ENCODE data around the gene STOM. TPM values are rescaled to one million over a fixed set of nuclear protein-coding genes. Genes with fewer than 3 reads are reported as not detected.

STOM gene
- total RNA-seq, 2 donors from 2014 or later = 59.9 to 70.5 TPM

- WGBS, 2 donors = 62 to 100% methylated on average over 3 to 5 of the region's 5 CpGs
These were observed 74.3 kb downstream of the STOM start for GRCh38 chr9:121295662-121296191.

DNA sequence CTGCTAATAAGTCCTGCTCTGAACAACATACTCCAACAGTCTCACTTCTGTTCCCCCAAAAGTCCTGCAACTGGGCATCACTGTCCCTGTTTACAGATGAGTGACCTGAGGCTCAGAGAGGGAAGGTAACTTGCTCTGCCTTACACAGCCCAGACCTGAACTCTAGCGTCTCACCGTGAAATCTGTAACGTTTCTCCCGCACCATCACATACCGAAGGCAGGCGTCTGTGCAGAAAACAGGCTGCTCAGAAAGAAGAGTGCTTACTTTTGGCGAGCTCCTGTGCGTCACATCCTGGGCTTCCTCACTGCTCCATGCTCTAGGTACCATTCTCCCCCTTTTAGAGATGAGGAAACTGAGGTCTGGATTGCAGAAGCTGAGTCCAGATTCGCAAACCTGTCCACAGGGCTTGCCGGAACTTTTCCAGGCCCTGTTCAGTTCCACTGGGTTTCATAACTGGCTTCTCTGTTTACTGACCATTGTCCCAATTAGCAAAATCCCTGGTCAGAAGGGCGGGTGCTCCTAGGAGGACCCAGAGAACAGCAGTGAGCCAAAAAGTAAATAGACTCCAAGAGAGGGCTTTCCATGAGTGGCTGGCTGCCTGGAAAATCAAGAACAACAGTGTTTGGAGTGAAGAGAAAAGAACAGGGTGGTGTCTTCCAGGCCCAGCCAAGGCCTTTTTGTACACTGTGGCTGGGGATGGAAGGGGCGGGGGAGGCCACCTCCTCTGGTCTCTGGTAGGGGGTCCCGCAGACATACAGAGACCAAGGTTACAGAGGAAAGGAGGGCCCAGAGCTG is 75.0 kb downstream of the STOM start:
- Histone ChIP-seq H3K27ac (peak overlapping the region in 1 of 4 donors; percentile 55), H3K4me3 (no peak overlapping the region), H3K27me3 (no peaks in the 10 kb centered on the region), H3K9me3 (no peaks in the 10 kb centered on the region), H3K4me1 (peaks cover 10% of the 10 kb centered on the region), H3K36me3 (replicated peaks in 1 of 2; ENCODE audit: insufficient read depth in 1 of 2, low read depth in 2 of 2) (no peaks in the 10 kb centered on the region)
- TF ChIP-seq POLR2A (IDR thresholded peaks at IDR 0.05) = no peak
- TF ChIP-seq, protein P1, sequence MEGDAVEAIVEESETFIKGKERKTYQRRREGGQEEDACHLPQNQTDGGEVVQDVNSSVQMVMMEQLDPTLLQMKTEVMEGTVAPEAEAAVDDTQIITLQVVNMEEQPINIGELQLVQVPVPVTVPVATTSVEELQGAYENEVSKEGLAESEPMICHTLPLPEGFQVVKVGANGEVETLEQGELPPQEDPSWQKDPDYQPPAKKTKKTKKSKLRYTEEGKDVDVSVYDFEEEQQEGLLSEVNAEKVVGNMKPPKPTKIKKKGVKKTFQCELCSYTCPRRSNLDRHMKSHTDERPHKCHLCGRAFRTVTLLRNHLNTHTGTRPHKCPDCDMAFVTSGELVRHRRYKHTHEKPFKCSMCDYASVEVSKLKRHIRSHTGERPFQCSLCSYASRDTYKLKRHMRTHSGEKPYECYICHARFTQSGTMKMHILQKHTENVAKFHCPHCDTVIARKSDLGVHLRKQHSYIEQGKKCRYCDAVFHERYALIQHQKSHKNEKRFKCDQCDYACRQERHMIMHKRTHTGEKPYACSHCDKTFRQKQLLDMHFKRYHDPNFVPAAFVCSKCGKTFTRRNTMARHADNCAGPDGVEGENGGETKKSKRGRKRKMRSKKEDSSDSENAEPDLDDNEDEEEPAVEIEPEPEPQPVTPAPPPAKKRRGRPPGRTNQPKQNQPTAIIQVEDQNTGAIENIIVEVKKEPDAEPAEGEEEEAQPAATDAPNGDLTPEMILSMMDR (IDR thresholded peaks at IDR 0.05) = no peak
- ATAC-seq (no peak), DNase-seq (peak in 1 of 4 donors; percentile 28)
- 85 to 87% methylated on average over 13 of the region's 13 CpGs for WGBS, 2 donors
- intact Hi-C loops (cut with DNase I) = no loop called here

More at GRCh38 chr9:121295662-121296191, 74.3 kb downstream of the STOM start:
- Histone ChIP-seq H3K27ac (peak overlapping the region in 1 of 4 donors; percentile 55), H3K4me1 (peaks cover 13% of the 10 kb centered on the region), H3K4me3 (no peak overlapping the region), H3K36me3 (replicated peaks in 1 of 2; ENCODE audit: insufficient read depth in 1 of 2, low read depth in 2 of 2) (no peaks in the 10 kb centered on the region), H3K9me3 (no peaks in the 10 kb centered on the region), H3K27me3 (no peaks in the 10 kb centered on the region)
- DNase-seq (no peak), ATAC-seq (no peak)
- TF ChIP-seq, protein P1 (IDR thresholded peaks at IDR 0.05) = no peak
- TF ChIP-seq POLR2A (IDR thresholded peaks at IDR 0.05) = no peak
- intact Hi-C loops (cut with DNase I) = no loop called here

DNA sequence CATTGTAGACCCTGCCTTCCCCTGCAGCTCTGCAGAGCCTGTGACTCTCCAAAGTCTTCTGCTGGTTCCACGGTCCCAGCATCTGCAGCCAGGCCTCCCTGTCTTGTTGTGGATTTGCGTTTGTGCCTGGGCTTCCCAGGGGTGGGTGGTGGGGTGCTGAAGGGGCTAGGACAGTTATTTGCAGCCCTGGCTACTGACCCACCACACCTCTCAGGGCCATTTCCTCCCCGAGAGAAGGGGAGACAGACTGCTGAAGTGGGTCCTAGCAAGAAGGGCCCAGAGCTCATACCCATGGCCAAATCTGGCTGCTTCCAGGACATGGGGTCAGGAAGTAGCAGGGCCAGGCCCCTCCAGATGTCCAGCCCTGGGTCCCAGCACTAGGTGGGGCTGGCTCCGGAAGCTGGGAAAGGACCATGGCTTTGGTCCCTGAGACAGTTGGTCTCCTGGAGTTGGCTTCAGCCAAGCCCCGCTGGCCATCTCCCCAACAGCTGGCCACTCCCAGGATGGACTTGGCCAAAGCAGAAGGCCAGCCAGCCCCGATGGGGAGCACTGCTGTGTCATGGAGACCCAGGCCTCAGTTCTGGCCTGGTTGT is 75.8 kb downstream of the STOM start:
- Histone ChIP-seq H3K27ac (peak overlapping the region in 1 of 4 donors; percentile 55), H3K27me3 (no peaks in the 10 kb centered on the region), H3K4me1 (peaks cover 17% of the 10 kb centered on the region), H3K9me3 (no peaks in the 10 kb centered on the region), H3K4me3 (no peak overlapping the region), H3K36me3 (replicated peaks in 1 of 2; ENCODE audit: insufficient read depth in 1 of 2, low read depth in 2 of 2) (no peaks in the 10 kb centered on the region)
- intact Hi-C loops (cut with DNase I) = no loop called here
- ATAC-seq (no peak), DNase-seq (no peak)
- TF ChIP-seq POLR2A (IDR thresholded peaks at IDR 0.05) = no peak
- TF ChIP-seq, protein P1 (IDR thresholded peaks at IDR 0.05) = no peak
- WGBS, 2 donors = 74 to 79% methylated on average over 3 to 6 of the region's 6 CpGs

DNA sequence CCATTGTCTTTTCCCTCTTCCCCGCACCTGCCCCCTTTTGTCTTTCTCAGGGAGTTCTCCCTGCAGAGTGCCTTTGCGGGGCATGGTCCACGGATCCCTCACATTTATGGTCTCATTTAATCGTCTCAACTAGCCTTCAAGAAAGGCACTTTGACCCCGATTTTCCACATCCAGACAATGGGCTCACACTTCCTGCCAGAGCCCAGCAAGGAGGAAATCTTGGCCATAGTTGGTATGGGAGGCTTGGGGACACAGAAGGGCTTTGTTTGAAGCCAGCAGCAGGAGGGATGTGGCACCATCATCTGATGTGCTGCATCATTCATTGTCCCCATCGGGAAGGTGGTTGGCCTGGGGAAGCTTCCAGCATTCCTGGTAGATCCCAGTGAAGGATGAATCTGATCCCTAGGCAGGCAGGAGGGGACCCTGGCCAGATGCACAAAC is 77.2 kb downstream of the STOM start:
- 80 to 82% methylated on average over 6 of the region's 6 CpGs for WGBS, 2 donors
- Histone ChIP-seq H3K36me3 (replicated peaks in 1 of 2; ENCODE audit: insufficient read depth in 1 of 2, low read depth in 2 of 2) (no peaks in the 10 kb centered on the region), H3K27ac (no peak overlapping the region)

More for the DNA sequence above, 77.2 kb downstream of the STOM start:
- TF ChIP-seq POLR2A (IDR thresholded peaks at IDR 0.05) = no peak
- TF ChIP-seq, protein P1 (IDR thresholded peaks at IDR 0.05) = no peak
- DNase-seq (no peak), ATAC-seq (no peak)
- intact Hi-C loops (cut with DNase I) = no loop called here
- H3K9me3 ChIP-seq = no peaks in the 10 kb centered on the region
- H3K4me1 ChIP-seq = peaks cover 28% of the 10 kb centered on the region
- H3K4me3 ChIP-seq = no peak overlapping the region
- H3K27me3 ChIP-seq = no peaks in the 10 kb centered on the region

All from body of pancreas (tissue), 4 donors.